Measurements from ENCODE around the gene MASP2. TPM values are rescaled to one million over a fixed set of nuclear protein-coding genes. Genes with fewer than 3 reads are reported as not detected.
"Not testable (repeated sequence)": the region's sequence is repeated elsewhere in the genome, so short reads cannot be mapped to it uniquely, and the experiment has no call there.

MASP2 gene
- total RNA-seq, 1 donor from 2014 or later: not detected

DNA sequence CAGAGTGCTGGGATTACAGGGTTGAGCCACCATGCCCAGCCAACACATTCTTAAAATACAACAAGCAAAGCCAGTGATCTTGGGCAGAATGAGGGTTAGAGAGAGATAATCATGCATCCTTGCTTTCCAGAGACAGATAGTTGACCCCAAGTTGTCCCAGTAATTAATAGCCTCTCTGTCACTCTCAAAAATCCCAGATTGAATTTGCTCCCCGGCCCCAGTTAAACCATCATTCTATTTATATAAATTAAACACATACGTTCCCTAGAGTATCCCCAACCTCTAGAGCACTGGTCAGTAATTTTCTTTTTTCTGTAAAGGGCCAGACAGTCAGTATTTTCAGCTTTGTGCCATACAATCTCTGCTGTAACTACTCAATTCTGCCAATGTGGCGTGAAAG, 50.9 kb downstream of the MASP2 start:
- Mint-ChIP-seq H3K9me3 (ENCODE audit: unreplicated experiment) (no peaks in the 10 kb centered on the region), H3K4me3 (ENCODE audit: unreplicated experiment) (no peak overlapping the region), H3K36me3 (ENCODE audit: low read depth, unreplicated experiment) (no peaks in the 10 kb centered on the region), H3K4me1 (ENCODE audit: unreplicated experiment) (no peaks in the 10 kb centered on the region), H3K27ac (ENCODE audit: unreplicated experiment) (no peak overlapping the region), H3K27me3 (ENCODE audit: unreplicated experiment) (no peaks in the 10 kb centered on the region)
- no peak for DNase-seq (ENCODE audit: low spot score)
- TF ChIP-seq CTCF (IDR thresholded peaks at IDR 0.05; ENCODE audit: unreplicated experiment): no peak

DNA sequence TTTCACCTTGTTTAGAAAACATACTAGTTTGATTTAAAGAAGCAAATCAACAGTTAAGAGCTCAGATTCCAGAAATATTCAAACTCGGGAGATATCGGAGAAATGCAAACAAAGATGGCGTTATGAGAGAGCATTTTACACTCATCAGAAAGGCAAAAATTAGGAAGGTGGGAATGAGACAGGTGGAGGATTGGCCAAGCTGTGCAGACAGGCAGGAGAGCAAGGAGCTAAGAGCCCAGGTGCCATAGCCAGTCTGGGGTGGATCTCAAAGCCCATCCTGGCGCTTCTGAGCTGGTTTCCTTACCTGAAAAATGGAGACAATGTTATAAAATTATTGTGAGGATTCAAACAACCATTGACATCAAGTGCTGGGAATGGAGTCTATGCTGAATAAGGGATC, 54.2 kb downstream of the MASP2 start:
- Mint-ChIP-seq H3K27ac (ENCODE audit: unreplicated experiment) (no peak overlapping the region), H3K9me3 (ENCODE audit: unreplicated experiment) (no peaks in the 10 kb centered on the region)
- no peak for TF ChIP-seq CTCF (IDR thresholded peaks at IDR 0.05; ENCODE audit: unreplicated experiment)

DNA sequence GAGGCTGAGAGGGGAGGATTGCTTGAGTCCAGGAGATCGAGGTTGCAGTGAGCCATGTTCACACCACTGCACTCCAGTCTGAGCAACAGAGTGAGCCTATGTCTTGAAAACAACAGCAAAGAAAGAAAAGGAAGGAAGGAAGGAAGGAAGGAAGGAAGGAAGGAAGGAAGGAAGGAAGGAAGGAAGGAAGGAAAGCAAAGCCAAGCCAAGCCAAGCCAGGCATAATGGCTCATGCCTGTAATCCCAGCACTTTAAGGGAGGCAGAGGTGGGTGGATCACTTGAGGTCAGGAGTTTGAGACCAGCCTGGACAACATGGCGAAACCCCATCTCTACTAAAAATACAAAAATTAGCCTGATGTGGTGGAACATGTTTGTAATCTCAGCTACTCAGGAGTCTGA, 55.0 kb downstream of the MASP2 start:
- H3K27ac Mint-ChIP-seq (ENCODE audit: unreplicated experiment); H3K27me3 Mint-ChIP-seq (ENCODE audit: unreplicated experiment); H3K4me3 Mint-ChIP-seq (ENCODE audit: unreplicated experiment); DNase-seq (ENCODE audit: low spot score); H3K36me3 Mint-ChIP-seq (ENCODE audit: low read depth, unreplicated experiment); H3K4me1 Mint-ChIP-seq (ENCODE audit: unreplicated experiment); H3K9me3 Mint-ChIP-seq (ENCODE audit: unreplicated experiment): not testable (repeated sequence)

More for the DNA sequence above, 54.2 kb downstream of the MASP2 start:
- Mint-ChIP-seq H3K4me3 (ENCODE audit: unreplicated experiment) (no peak overlapping the region), H3K36me3 (ENCODE audit: low read depth, unreplicated experiment) (no peaks in the 10 kb centered on the region), H3K27me3 (ENCODE audit: unreplicated experiment) (peaks cover 1% of the 10 kb centered on the region), H3K4me1 (ENCODE audit: unreplicated experiment) (no peaks in the 10 kb centered on the region)
- DNase-seq (ENCODE audit: low spot score): no peak

- no peak for TF ChIP-seq CTCF (IDR thresholded peaks at IDR 0.05; ENCODE audit: unreplicated experiment)
- no peak for DNase-seq (ENCODE audit: low spot score)
- Mint-ChIP-seq H3K4me3 (ENCODE audit: unreplicated experiment) (no peak overlapping the region), H3K4me1 (ENCODE audit: unreplicated experiment) (no peaks in the 10 kb centered on the region), H3K9me3 (ENCODE audit: unreplicated experiment) (no peaks in the 10 kb centered on the region), H3K27me3 (ENCODE audit: unreplicated experiment) (peaks cover 3% of the 10 kb centered on the region), H3K27ac (ENCODE audit: unreplicated experiment) (no peak overlapping the region), H3K36me3 (ENCODE audit: low read depth, unreplicated experiment) (no peaks in the 10 kb centered on the region)
Observed at GRCh38 chr1:10990828-10991227, 56.2 kb downstream of the MASP2 start.

- not testable (repeated sequence) for H3K27ac Mint-ChIP-seq (ENCODE audit: unreplicated experiment); H3K4me3 Mint-ChIP-seq (ENCODE audit: unreplicated experiment); H3K27me3 Mint-ChIP-seq (ENCODE audit: unreplicated experiment); DNase-seq (ENCODE audit: low spot score); H3K9me3 Mint-ChIP-seq (ENCODE audit: unreplicated experiment); H3K4me1 Mint-ChIP-seq (ENCODE audit: unreplicated experiment); H3K36me3 Mint-ChIP-seq (ENCODE audit: low read depth, unreplicated experiment)
Observed at GRCh38 chr1:10989920-10990516, 57.0 kb downstream of the MASP2 start.

DNA sequence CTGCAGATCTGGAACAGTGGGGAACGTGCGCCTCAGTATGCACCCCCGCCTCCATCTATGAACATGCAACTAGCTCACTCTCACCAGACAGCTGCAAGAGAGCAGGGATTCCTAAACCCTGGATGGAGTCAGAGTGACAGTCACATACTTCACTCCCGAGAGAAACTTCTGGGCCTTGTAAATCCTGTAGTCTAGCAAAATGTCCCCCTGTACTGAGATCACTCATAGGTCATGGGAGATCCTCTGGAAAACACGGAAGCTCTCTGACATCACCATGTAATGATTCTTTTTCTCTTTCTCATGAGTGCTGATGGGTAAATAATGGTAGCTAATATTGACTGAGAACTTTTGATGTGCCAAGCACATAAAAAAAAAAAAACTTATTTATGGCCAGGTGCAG, 57.9 kb downstream of the MASP2 start:
- no peak for DNase-seq (ENCODE audit: low spot score)
- peaks cover 4% of the 10 kb centered on the region for H3K27me3 Mint-ChIP-seq (ENCODE audit: unreplicated experiment)
- TF ChIP-seq CTCF (IDR thresholded peaks at IDR 0.05; ENCODE audit: unreplicated experiment): no peak
- no peak overlapping the region for H3K27ac Mint-ChIP-seq (ENCODE audit: unreplicated experiment)
- no peak overlapping the region for H3K4me3 Mint-ChIP-seq (ENCODE audit: unreplicated experiment)
- H3K36me3 Mint-ChIP-seq (ENCODE audit: low read depth, unreplicated experiment): no peaks in the 10 kb centered on the region
- H3K9me3 Mint-ChIP-seq (ENCODE audit: unreplicated experiment): no peaks in the 10 kb centered on the region
- H3K4me1 Mint-ChIP-seq (ENCODE audit: unreplicated experiment): no peaks in the 10 kb centered on the region
